ENCODE results near the gene UBA52. TPM values are rescaled to one million over a fixed set of nuclear protein-coding genes. Genes with fewer than 3 reads are reported as not detected.
A peak's percentile ranks its signal among the peaks of the same experiment; 100 is the strongest.

The UBA52 gene
- total and polyA plus RNA-seq, 2 of the 13 experiments (the other 11 are each of a cell fraction or from before 2014, with no cell fraction given), result 959 to 1,782 TPM

- no peak for TF ChIP-seq ZNF281 (CRISPR knock-in tag; IDR thresholded peaks at IDR 0.05; ENCODE audit: borderline replicate concordance)
- peak; percentile 59; the same call in 1 of the 2 replicates for TF ChIP-seq CSRNP1 (CRISPR knock-in tag; IDR thresholded peaks at IDR 0.05)
- TF ChIP-seq POGK (CRISPR knock-in tag; conservative IDR thresholded peaks at IDR 0.05), result no peak; the same call in 1 of the 2 replicates
- no peak for TF ChIP-seq SMC3 (IDR thresholded peaks at IDR 0.05; ENCODE audit: low read length)
- peak; percentile 78; the same call in 1 of the 2 replicates for TF ChIP-seq SIN3A (IDR thresholded peaks at IDR 0.05; ENCODE audit: borderline replicate concordance, low read depth, low read length)
- 0 out of 2 replicates have a peak, but pooled peaks have one; percentile 25 for TF ChIP-seq DMTF1 (CRISPR knock-in tag; IDR thresholded peaks at IDR 0.05)
- TF ChIP-seq MIXL1 (CRISPR knock-in tag; IDR thresholded peaks at IDR 0.05), result peak; percentile 53
- TF ChIP-seq ZNF256 (CRISPR knock-in tag; conservative IDR thresholded peaks at IDR 0.05), result no peak; the same call in 1 of the 2 replicates
- no peak for TF ChIP-seq NFE2L2 (IDR thresholded peaks at IDR 0.05; ENCODE audit: low read length)
- 0 out of 2 replicates have a peak, but pooled peaks have one; percentile 18 for TF ChIP-seq KDM6A (CRISPR knock-in tag; IDR thresholded peaks at IDR 0.05; ENCODE audit: low read depth)
- peak; percentile 73; the same call in 1 of the 2 replicates for TF ChIP-seq ZNF83 (CRISPR knock-in tag; IDR thresholded peaks at IDR 0.05; ENCODE audit: borderline replicate concordance)
- TF ChIP-seq ZBTB7B (CRISPR knock-in tag; IDR thresholded peaks at IDR 0.05), result peak; percentile 99
- TF ChIP-seq TSC22D2 (CRISPR knock-in tag; IDR thresholded peaks at IDR 0.05; ENCODE audit: borderline replicate concordance), result peak; percentile 70; the same call in 1 of the 2 replicates
- no peak for TF ChIP-seq KLF11 (CRISPR knock-in tag; IDR thresholded peaks at IDR 0.05)
- no peak for TF ChIP-seq SP1 (IDR thresholded peaks at IDR 0.05)
- no peak; the same call in none of the 2 replicates for TF ChIP-seq SP1 (CRISPR knock-in tag; IDR thresholded peaks at IDR 0.05)
- TF ChIP-seq ZNF619 (CRISPR knock-in tag; IDR thresholded peaks at IDR 0.05), result no peak
- TF ChIP-seq ZNF574 (CRISPR knock-in tag; IDR thresholded peaks at IDR 0.05), result peak; percentile 99
These were observed 17.1 kb downstream of the UBA52 start, which contains the start of gene REX1BD (continued) for GRCh38 chr19:18588611-18589379.
